GM12801 (cell line): ENCODE measurements around the gene CDK6.

Source experiments
- TF ChIP-seq, protein P1 (sequence below): IDR thresholded peaks from one replicate; pipeline ENCODE4 v1.5.1; 2011; ENCODE audit warnings: control low read depth; ENCODE audit not compliant: insufficient read length; ENCODE audit errors: extremely low read depth

Gene CDK6

DNA sequence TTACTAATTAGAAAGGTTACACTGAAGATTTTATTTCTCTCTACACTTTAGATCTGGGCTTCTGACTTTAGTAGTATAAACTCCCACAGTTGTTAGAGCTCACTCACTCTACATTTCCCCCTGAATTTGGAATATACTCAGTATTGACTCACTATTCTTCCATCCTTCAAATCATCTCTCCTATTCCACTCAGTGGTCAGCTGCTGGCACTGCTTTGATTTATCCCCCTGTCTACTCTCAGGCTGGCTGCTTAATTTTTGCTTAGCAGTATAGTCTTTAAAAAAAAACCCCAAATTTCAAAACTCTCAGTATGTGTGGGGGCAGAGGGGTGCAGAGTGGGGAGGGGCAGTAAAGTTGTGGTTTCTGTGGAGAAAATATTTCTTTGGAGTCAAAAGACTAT, 68.9 kb downstream of the CDK6 start:
- TF ChIP-seq, protein P1, sequence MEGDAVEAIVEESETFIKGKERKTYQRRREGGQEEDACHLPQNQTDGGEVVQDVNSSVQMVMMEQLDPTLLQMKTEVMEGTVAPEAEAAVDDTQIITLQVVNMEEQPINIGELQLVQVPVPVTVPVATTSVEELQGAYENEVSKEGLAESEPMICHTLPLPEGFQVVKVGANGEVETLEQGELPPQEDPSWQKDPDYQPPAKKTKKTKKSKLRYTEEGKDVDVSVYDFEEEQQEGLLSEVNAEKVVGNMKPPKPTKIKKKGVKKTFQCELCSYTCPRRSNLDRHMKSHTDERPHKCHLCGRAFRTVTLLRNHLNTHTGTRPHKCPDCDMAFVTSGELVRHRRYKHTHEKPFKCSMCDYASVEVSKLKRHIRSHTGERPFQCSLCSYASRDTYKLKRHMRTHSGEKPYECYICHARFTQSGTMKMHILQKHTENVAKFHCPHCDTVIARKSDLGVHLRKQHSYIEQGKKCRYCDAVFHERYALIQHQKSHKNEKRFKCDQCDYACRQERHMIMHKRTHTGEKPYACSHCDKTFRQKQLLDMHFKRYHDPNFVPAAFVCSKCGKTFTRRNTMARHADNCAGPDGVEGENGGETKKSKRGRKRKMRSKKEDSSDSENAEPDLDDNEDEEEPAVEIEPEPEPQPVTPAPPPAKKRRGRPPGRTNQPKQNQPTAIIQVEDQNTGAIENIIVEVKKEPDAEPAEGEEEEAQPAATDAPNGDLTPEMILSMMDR, result no peak

DNA sequence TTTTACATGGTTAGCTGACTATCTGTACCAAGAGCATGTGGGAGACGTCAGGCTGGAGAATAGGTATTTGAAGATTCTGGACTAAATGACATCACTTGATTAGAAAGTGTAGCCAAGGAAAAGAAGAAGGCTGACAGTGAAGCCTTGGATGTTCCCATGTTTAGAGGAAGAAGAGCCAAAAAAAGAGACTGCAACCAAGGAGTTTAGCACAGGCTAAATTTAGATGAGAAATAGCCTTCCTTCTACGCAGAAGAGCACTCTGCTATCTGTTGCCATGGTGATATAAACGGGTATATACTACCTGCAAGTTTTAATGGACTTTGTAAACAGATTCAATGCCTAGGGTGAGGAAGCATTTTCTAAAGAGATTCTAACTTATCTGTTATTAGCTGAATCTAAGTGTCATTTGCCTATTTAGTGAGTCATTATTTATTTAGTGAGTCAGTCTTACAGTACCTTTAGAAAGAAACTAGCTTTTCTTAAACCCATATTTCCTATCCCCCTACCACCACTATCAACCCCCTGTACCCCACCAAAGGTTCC, 69.8 kb downstream of the CDK6 start:
- TF ChIP-seq, protein P1, result no peak

DNA sequence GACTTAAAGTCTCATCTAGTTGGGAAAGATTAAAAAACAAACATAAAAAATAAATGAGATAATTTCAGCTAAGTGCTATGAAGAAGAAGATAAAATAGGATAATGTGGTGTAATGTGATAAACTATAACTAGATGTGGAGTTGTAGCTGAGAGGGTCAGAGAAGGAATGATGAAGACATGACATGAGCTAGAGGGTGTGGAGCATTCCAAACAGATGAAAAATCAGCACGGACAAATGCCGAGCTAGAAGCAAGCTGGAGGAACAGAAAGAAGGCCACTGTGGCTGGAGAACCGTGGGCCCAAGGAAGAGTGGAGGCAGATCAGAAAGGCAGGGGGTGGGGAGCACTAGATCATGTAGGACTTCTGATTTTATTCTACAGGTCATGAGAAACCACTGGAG, 70.6 kb downstream of the CDK6 start:
- TF ChIP-seq, protein P1, result no peak

DNA sequence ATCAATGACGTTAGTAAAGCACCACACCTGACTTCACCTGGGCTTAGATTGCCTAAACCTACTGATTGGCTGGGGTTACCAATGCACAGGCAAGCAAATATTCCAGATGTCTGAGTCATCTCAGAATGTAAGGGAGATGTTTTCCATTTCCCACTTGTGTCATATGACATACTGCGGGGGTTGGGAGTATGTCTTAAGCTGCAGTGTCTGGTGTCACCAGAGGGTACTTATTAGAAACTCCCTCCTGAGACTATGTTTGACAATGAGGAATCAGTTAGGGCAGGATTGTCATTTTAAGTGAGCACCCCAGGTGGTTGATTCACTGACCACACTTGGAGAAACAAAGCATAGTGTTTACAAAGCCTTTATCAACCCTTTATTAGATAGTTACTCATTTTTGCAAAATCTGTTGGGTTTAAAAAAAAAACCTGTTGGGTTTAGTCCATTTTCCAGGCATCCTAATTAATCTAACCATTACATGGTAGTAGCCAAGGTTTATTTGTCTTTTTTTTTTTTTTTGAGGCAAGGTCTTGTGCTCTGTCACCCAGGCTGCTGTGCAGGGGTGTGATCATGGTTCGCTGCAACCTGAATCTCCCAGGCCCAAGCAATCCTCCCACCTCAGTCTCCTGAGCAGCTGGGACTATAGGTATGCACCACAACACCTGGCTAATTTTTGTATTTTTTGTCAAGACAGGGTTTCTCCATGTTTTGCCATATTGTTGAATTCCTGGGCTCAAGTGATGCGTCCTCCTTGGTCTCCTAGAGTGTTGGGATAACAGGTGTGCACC, 72.5 kb downstream of the CDK6 start:
- TF ChIP-seq, protein P1, result no peak

DNA sequence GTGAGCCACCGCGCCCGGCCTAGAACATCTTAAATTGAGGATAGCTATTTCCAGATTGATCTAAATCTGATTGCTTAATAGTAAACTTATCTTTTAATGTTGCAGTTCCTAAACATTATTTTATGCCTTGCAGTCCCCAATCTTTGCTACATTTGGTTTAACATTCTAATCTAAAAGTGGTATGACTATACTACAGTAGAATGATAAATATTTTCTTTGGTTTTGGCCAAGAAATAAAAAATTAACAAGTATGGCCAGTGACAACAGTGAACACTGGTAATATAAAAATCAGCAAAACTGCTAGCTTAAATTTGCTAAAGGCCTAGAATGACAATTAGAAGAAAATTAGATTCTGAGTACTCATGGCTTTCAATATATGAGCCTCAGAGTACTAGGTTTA, 73.5 kb downstream of the CDK6 start:
- TF ChIP-seq, protein P1, result no peak

DNA sequence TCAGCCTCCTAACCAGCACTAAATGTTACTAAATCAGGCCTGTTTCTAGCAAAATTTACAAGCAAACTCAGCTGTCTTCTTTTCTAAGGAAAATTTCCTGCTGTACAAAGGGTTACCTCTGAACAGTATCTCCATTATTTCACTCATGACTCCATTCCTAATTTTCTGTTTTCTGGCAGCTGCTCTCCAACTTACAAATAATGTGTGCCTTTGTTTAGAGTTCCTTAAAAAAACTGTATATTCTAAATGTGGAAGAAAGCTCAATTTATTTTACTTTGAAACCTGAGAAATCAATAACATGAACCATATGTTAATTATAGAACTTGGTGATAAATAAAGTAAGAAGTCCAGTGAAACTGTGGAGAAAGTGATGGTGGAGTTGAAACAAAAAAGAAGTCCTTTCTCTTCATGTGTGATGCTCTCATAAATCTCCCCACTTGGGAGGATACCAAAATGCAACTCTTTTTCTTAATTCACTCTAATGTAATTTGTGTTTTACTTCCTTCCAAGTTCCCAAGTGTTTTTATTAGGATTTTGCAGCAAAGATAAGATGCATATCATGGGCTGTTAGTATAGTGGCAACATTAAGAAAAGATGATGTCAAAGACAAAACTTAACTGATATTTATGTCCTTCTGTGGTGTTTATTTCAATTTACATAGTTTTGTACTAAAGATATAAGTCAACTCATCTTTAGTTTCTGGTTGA, 74.8 kb downstream of the CDK6 start:
- TF ChIP-seq, protein P1, result no peak

DNA sequence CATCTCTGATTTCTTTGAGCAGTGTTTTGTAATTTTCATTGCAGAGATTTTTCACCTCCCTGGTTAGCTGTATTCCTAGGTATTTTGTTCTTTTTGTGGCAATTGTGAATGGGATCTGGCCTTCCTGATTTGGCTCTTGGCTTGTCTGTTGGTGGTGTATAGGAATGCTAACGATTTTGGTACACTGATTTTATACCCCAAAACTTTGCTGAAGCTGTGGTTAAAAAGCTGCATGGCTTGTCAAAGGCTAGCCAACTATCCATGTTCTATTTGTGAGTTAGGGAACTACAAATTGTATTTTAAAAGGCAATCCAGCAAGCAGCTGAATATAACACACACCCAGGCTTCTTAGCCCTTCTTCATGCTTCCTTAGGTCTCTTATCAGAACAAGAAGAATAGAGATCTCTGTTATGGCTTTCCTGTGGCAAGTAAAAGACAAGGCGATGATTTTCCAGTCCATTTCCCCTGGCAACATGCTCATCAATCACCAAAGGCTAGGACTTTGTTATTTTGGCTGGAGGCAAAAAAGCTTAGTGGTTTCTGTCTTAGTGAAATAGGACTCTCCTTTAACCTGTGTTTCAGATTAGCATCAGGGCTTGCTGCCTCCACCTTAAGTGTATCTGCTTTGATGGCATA, 77.5 kb downstream of the CDK6 start:
- TF ChIP-seq, protein P1, result no peak
